ENCODE measurements around the gene ATG3. TPM values are rescaled to one million over a fixed set of nuclear protein-coding genes. Genes with fewer than 3 reads are reported as not detected.

ATG3 gene
- total and polyA plus RNA-seq, 4 donors = 28.6 to 51.1 (median 37.4) TPM

GRCh38 chr3:112604536-112604935 lies 42.8 kb upstream of the ATG3 start:
- TF ChIP-seq YY1 (IDR thresholded peaks at IDR 0.05) (no peak), NR2F2 (IDR thresholded peaks at IDR 0.05) (peak; percentile 58), FOXA2 (IDR thresholded peaks at IDR 0.05) (no peak), JUND (IDR thresholded peaks at IDR 0.05) (no peak), EGR1 (IDR thresholded peaks at IDR 0.05; ENCODE audit: low read depth in 2 of 2) (no peak), HNF4G (IDR thresholded peaks at IDR 0.05) (no peak)
- TF ChIP-seq, protein P1, sequence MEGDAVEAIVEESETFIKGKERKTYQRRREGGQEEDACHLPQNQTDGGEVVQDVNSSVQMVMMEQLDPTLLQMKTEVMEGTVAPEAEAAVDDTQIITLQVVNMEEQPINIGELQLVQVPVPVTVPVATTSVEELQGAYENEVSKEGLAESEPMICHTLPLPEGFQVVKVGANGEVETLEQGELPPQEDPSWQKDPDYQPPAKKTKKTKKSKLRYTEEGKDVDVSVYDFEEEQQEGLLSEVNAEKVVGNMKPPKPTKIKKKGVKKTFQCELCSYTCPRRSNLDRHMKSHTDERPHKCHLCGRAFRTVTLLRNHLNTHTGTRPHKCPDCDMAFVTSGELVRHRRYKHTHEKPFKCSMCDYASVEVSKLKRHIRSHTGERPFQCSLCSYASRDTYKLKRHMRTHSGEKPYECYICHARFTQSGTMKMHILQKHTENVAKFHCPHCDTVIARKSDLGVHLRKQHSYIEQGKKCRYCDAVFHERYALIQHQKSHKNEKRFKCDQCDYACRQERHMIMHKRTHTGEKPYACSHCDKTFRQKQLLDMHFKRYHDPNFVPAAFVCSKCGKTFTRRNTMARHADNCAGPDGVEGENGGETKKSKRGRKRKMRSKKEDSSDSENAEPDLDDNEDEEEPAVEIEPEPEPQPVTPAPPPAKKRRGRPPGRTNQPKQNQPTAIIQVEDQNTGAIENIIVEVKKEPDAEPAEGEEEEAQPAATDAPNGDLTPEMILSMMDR (IDR thresholded peaks at IDR 0.05; ENCODE audit: low read depth, low read length, missing input control) = no peak
- TF ChIP-seq, protein P2, sequence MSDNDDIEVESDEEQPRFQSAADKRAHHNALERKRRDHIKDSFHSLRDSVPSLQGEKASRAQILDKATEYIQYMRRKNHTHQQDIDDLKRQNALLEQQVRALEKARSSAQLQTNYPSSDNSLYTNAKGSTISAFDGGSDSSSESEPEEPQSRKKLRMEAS (IDR thresholded peaks at IDR 0.05) = no peak
- H3K27ac ChIP-seq (ENCODE audit: low read depth in 1 of 2, low read length in 2 of 2) = no peak overlapping the region
- peaks cover 0 to 4% (median 0%) of the 10 kb centered on the region in 4 donors for H3K27me3 ChIP-seq (ENCODE audit: control insufficient read depth in 4 of 4, insufficient read depth in 4 of 4, low read length in 3 of 4)
- no peak overlapping the region for H3K9ac ChIP-seq (ENCODE audit: low read depth in 1 of 2, low read length in 2 of 2)
- no peaks in the 10 kb centered on the region for H3K4me1 ChIP-seq (ENCODE audit: control insufficient read depth in 4 of 4, insufficient read depth in 4 of 4, low read length in 3 of 4)
- WGBS = 55% methylated on average over 4 of the region's 4 CpGs
- no peak for DNase-seq (ENCODE audit: low spot score)
- no peak overlapping the region for H3K4me3 ChIP-seq (ENCODE audit: low read depth in 1 of 3, low read length in 3 of 3)
- H3K36me3 ChIP-seq (ENCODE audit: control insufficient read depth in 4 of 4, insufficient read depth in 3 of 4, low read depth in 1 of 4, low read length in 3 of 4) = no peaks in the 10 kb centered on the region
- no peaks in the 10 kb centered on the region for H3K9me3 ChIP-seq (ENCODE audit: control insufficient read depth in 4 of 4, low read length in 3 of 4)

- no peak for DNase-seq (ENCODE audit: low spot score)
- Histone ChIP-seq H3K27ac (ENCODE audit: low read depth in 1 of 2, low read length in 2 of 2) (no peak overlapping the region), H3K27me3 (ENCODE audit: control insufficient read depth in 4 of 4, insufficient read depth in 4 of 4, low read length in 3 of 4) (peaks cover 0 to 4% (median 0%) of the 10 kb centered on the region in 4 donors), H3K4me3 (ENCODE audit: low read depth in 1 of 3, low read length in 3 of 3) (no peak overlapping the region), H3K36me3 (ENCODE audit: control insufficient read depth in 4 of 4, insufficient read depth in 3 of 4, low read depth in 1 of 4, low read length in 3 of 4) (no peaks in the 10 kb centered on the region), H3K9ac (ENCODE audit: low read depth in 1 of 2, low read length in 2 of 2) (no peak overlapping the region), H3K4me1 (ENCODE audit: control insufficient read depth in 4 of 4, insufficient read depth in 4 of 4, low read length in 3 of 4) (no peaks in the 10 kb centered on the region), H3K9me3 (ENCODE audit: control insufficient read depth in 4 of 4, low read length in 3 of 4) (no peaks in the 10 kb centered on the region)
- TF ChIP-seq EGR1 (IDR thresholded peaks at IDR 0.05; ENCODE audit: low read depth in 2 of 2) (no peak), YY1 (IDR thresholded peaks at IDR 0.05) (no peak), TAF1 (conservative IDR thresholded peaks at IDR 0.05) (no peak), HNF4G (IDR thresholded peaks at IDR 0.05) (no peak), NR2F2 (IDR thresholded peaks at IDR 0.05) (no peak), GABPA (IDR thresholded peaks at IDR 0.05 in 1 of 2, conservative IDR thresholded peaks at IDR 0.05 in 1 of 2) (no peak), SP1 (IDR thresholded peaks at IDR 0.05) (no peak), RXRA (IDR thresholded peaks at IDR 0.05) (no peak), FOXA1 (IDR thresholded peaks at IDR 0.05) (no peak), JUND (IDR thresholded peaks at IDR 0.05) (no peak)
- TF ChIP-seq, protein P2 (IDR thresholded peaks at IDR 0.05) = no peak
- TF ChIP-seq, protein P3, sequence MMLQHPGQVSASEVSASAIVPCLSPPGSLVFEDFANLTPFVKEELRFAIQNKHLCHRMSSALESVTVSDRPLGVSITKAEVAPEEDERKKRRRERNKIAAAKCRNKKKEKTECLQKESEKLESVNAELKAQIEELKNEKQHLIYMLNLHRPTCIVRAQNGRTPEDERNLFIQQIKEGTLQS (IDR thresholded peaks at IDR 0.05) = no peak
- TF ChIP-seq, protein P4, sequence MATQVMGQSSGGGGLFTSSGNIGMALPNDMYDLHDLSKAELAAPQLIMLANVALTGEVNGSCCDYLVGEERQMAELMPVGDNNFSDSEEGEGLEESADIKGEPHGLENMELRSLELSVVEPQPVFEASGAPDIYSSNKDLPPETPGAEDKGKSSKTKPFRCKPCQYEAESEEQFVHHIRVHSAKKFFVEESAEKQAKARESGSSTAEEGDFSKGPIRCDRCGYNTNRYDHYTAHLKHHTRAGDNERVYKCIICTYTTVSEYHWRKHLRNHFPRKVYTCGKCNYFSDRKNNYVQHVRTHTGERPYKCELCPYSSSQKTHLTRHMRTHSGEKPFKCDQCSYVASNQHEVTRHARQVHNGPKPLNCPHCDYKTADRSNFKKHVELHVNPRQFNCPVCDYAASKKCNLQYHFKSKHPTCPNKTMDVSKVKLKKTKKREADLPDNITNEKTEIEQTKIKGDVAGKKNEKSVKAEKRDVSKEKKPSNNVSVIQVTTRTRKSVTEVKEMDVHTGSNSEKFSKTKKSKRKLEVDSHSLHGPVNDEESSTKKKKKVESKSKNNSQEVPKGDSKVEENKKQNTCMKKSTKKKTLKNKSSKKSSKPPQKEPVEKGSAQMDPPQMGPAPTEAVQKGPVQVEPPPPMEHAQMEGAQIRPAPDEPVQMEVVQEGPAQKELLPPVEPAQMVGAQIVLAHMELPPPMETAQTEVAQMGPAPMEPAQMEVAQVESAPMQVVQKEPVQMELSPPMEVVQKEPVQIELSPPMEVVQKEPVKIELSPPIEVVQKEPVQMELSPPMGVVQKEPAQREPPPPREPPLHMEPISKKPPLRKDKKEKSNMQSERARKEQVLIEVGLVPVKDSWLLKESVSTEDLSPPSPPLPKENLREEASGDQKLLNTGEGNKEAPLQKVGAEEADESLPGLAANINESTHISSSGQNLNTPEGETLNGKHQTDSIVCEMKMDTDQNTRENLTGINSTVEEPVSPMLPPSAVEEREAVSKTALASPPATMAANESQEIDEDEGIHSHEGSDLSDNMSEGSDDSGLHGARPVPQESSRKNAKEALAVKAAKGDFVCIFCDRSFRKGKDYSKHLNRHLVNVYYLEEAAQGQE (IDR thresholded peaks at IDR 0.05) = no peak
- TF ChIP-seq, protein P1 (IDR thresholded peaks at IDR 0.05; ENCODE audit: low read depth, low read length, missing input control) = no peak
- TF ChIP-seq, protein P5, sequence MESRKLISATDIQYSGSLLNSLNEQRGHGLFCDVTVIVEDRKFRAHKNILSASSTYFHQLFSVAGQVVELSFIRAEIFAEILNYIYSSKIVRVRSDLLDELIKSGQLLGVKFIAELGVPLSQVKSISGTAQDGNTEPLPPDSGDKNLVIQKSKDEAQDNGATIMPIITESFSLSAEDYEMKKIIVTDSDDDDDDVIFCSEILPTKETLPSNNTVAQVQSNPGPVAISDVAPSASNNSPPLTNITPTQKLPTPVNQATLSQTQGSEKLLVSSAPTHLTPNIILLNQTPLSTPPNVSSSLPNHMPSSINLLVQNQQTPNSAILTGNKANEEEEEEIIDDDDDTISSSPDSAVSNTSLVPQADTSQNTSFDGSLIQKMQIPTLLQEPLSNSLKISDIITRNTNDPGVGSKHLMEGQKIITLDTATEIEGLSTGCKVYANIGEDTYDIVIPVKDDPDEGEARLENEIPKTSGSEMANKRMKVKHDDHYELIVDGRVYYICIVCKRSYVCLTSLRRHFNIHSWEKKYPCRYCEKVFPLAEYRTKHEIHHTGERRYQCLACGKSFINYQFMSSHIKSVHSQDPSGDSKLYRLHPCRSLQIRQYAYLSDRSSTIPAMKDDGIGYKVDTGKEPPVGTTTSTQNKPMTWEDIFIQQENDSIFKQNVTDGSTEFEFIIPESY (IDR thresholded peaks at IDR 0.05) = no peak
Observed at GRCh38 chr3:112602217-112602838, 40.6 kb upstream of the ATG3 start.

Data from liver (tissue), 9 donors.